ENCODE data around the gene KRTAP19-4. TPM values are rescaled to one million over a fixed set of nuclear protein-coding genes. Genes with fewer than 3 reads are reported as not detected.

Gene KRTAP19-4
- total RNA-seq, 1 experiment from 2014 or later = not detected

DNA sequence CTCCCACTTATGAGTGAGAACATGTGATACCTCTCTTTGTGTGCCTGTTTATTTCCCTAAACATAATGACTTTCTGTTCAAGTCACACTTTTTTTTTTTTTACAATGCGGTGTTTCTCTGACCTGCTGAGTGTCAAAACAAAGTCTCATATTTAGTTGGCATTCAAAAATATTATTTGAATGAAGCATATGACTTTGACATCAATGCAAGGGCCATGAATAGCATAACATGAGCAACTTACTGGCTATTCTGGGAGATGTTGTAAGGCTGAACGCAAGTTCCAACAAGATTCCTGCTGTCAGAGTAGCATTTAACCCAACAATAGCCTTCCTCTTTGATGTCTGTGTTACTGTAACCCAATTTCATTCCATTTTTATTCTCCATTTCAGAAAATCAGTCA is 14.8 kb downstream of the KRTAP19-4 start:
- no peaks in the 10 kb centered on the region for H3K4me1 Mint-ChIP-seq (ENCODE audit: low read depth, unreplicated experiment)
- no peak for DNase-seq
- H3K4me3 Mint-ChIP-seq (ENCODE audit: low read depth, unreplicated experiment) = no peak overlapping the region
- no TSS peak for BruUV-seq (replicated peaks)
- intact Hi-C loops (cut with micrococcal nuclease; ENCODE audit: unreplicated experiment) = no loop called here
- TF ChIP-seq, protein P1, sequence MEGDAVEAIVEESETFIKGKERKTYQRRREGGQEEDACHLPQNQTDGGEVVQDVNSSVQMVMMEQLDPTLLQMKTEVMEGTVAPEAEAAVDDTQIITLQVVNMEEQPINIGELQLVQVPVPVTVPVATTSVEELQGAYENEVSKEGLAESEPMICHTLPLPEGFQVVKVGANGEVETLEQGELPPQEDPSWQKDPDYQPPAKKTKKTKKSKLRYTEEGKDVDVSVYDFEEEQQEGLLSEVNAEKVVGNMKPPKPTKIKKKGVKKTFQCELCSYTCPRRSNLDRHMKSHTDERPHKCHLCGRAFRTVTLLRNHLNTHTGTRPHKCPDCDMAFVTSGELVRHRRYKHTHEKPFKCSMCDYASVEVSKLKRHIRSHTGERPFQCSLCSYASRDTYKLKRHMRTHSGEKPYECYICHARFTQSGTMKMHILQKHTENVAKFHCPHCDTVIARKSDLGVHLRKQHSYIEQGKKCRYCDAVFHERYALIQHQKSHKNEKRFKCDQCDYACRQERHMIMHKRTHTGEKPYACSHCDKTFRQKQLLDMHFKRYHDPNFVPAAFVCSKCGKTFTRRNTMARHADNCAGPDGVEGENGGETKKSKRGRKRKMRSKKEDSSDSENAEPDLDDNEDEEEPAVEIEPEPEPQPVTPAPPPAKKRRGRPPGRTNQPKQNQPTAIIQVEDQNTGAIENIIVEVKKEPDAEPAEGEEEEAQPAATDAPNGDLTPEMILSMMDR (IDR thresholded peaks at IDR 0.05; ENCODE audit: unreplicated experiment) = no peak
- no peaks in the 10 kb centered on the region for H3K27me3 Mint-ChIP-seq (ENCODE audit: unreplicated experiment)
- no peak overlapping the region for H3K27ac Mint-ChIP-seq (ENCODE audit: unreplicated experiment)
- H3K9me3 Mint-ChIP-seq (ENCODE audit: low read depth, unreplicated experiment) = peaks cover 9% of the 10 kb centered on the region
- CTCF ChIA-PET = no interaction called here
- no peaks in the 10 kb centered on the region for H3K36me3 Mint-ChIP-seq (ENCODE audit: insufficient read depth, unreplicated experiment)

DNA sequence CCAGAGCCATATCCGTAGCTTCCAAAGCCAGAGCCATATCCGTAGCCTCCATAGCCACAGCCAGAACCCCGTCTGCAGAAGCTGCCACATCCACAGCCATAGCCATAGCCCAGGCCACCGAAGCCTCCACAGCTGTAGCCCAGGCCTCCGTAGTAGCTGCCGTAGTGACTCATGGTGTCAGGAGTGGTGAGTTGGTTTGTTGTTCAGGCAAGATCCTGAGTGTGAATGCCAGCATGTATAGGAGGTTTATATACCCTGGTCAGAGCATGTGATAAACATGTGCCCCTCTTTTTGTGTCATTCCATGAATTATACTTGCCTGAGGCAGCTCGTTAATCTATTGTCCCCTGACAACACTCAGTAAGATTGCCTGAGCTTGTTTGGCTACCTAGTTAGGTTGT is 16.8 kb downstream of the KRTAP19-4 start, which contains the start of gene KRTAP19-1:
Gene KRTAP19-1 (minus strand): TSS at position 223 of the 400 bp plus-strand sequence. CDS start 50 bp downstream, at position 173.
- Mint-ChIP-seq H3K9me3 (ENCODE audit: low read depth, unreplicated experiment) (peaks cover 15% of the 10 kb centered on the region), H3K4me3 (ENCODE audit: low read depth, unreplicated experiment) (no peak within 1 kb of the TSS), H3K4me1 (ENCODE audit: low read depth, unreplicated experiment) (no peaks in the 10 kb centered on the region), H3K36me3 (ENCODE audit: insufficient read depth, unreplicated experiment) (no peaks in the 10 kb centered on the region), H3K27ac (ENCODE audit: unreplicated experiment) (no peak within 1 kb of the TSS), H3K27me3 (ENCODE audit: unreplicated experiment) (no peaks in the 10 kb centered on the region)
- CTCF ChIA-PET = no interaction called here
- TF ChIP-seq, protein P1 (IDR thresholded peaks at IDR 0.05; ENCODE audit: unreplicated experiment) = no peak
- DNase-seq = no peak
- intact Hi-C loops (cut with micrococcal nuclease; ENCODE audit: unreplicated experiment) = no loop called here
- BruUV-seq (replicated peaks) = no TSS peak

- CTCF ChIA-PET = no interaction called here
- TF ChIP-seq, protein P1 (IDR thresholded peaks at IDR 0.05; ENCODE audit: unreplicated experiment) = no peak
- no peaks in the 10 kb centered on the region for H3K4me1 Mint-ChIP-seq (ENCODE audit: low read depth, unreplicated experiment)
- H3K27ac Mint-ChIP-seq (ENCODE audit: unreplicated experiment) = no peak overlapping the region
- peaks cover 15% of the 10 kb centered on the region for H3K9me3 Mint-ChIP-seq (ENCODE audit: low read depth, unreplicated experiment)
- no TSS peak for BruUV-seq (replicated peaks)
- no peaks in the 10 kb centered on the region for H3K27me3 Mint-ChIP-seq (ENCODE audit: unreplicated experiment)
- no peak overlapping the region for H3K4me3 Mint-ChIP-seq (ENCODE audit: low read depth, unreplicated experiment)
- no peak for DNase-seq
- H3K36me3 Mint-ChIP-seq (ENCODE audit: insufficient read depth, unreplicated experiment) = no peaks in the 10 kb centered on the region
- intact Hi-C loops (cut with micrococcal nuclease; ENCODE audit: unreplicated experiment) = no loop called here
These were observed 17.7 kb downstream of the KRTAP19-4 start for GRCh38 chr21:30479259-30479658.

DNA sequence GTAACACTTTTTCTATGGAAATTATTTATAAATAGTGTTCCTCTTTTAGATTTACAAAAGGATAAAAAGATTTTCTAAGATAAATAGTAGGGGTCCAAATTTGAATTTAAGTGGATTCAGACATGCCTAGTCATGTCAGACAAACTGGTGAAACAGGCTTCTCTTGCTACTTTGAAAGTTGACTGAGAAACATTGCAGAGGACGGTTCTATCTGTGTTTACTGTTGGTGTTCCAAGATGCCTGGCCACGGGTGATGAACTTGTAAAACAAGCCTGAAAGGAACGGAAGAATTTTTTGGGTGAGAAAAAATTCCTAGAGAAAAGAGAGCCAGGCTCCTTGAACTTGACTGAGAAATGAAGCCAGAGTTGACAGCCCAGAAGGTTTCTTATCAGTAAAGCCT is 19.0 kb downstream of the KRTAP19-4 start:
- TF ChIP-seq, protein P1 (IDR thresholded peaks at IDR 0.05; ENCODE audit: unreplicated experiment) = no peak
- intact Hi-C loops (cut with micrococcal nuclease; ENCODE audit: unreplicated experiment) = no loop called here
- H3K9me3 Mint-ChIP-seq (ENCODE audit: low read depth, unreplicated experiment) = peaks cover 15% of the 10 kb centered on the region
- CTCF ChIA-PET = no interaction called here
- H3K27me3 Mint-ChIP-seq (ENCODE audit: unreplicated experiment) = no peaks in the 10 kb centered on the region
- H3K4me3 Mint-ChIP-seq (ENCODE audit: low read depth, unreplicated experiment) = no peak overlapping the region
- BruUV-seq (replicated peaks) = no TSS peak
- peak overlapping the region; percentile 43 for H3K27ac Mint-ChIP-seq (ENCODE audit: unreplicated experiment)
- no peaks in the 10 kb centered on the region for H3K36me3 Mint-ChIP-seq (ENCODE audit: insufficient read depth, unreplicated experiment)
- DNase-seq = no peak
- no peaks in the 10 kb centered on the region for H3K4me1 Mint-ChIP-seq (ENCODE audit: low read depth, unreplicated experiment)

All from Calu3 (cell line).